Sigmoid colon (tissue), 7 donors: ENCODE results near the gene C14orf132. TPM values are rescaled to one million over a fixed set of nuclear protein-coding genes. Genes with fewer than 3 reads are reported as not detected.

Source experiments
- DNase-seq: peaks from one replicate; pipeline ENCODE4 v3.0.0-alpha.2; 2019
- H3K27ac ChIP-seq, 4 donors: fragments of 200-600 bp; sonication (generic); one replicate each; pipeline ENCODE4 v1.5.1; 2016 to 2019; ENCODE audit warnings: mild to moderate bottlenecking in 1 of 4
- H3K27me3 ChIP-seq, 3 donors: fragments of 200-600 bp; sonication (generic); one replicate each; pipeline ENCODE4 v1.5.1; 2019; ENCODE audit warnings: mild to moderate bottlenecking in 1 of 3
- H3K36me3 ChIP-seq, 4 donors: fragments of 200-600 bp; sonication (generic); one replicate each; pipeline ENCODE4 v1.5.1; 2016 to 2019
- H3K4me1 ChIP-seq, 4 donors: fragments of 200-600 bp; sonication (generic); one replicate each; pipeline ENCODE4 v1.5.1; 2017 to 2019
- H3K4me3 ChIP-seq, 4 donors: fragments of 200-600 bp; sonication (generic); one replicate each; pipeline ENCODE4 v1.5.1; 2017 to 2019; ENCODE audit warnings: mild to moderate bottlenecking in 2 of 4, moderate library complexity in 1 of 4
- H3K9me3 ChIP-seq, 4 donors: fragments of 200-600 bp in 3 of 4; sonication (generic) in 3 of 4; one replicate each; pipeline versions ENCODE4 v1.5.1 to v1.6.1; 2013 to 2019
- EP300 ChIP-seq, 4 donors: sonication (generic); formaldehyde crosslinking; IDR thresholded peaks; one replicate each; pipeline ENCODE4 v1.6.1; 2017; ENCODE audit warnings: antibody characterized with exemption in 4 of 4
- POLR2A ChIP-seq, 2 donors: fragments of 450-650 bp; IDR thresholded peaks; one replicate each; pipeline ENCODE4 v1.6.1; 2016; ENCODE audit warnings: antibody characterized with exemption in 2 of 2, mild to moderate bottlenecking in 2 of 2, moderate library complexity in 2 of 2
- POLR2AphosphoS5 ChIP-seq, 4 donors: sonication (generic); formaldehyde crosslinking; IDR thresholded peaks; one replicate each; pipeline ENCODE4 v1.6.1; 2017; ENCODE audit warnings: antibody characterized with exemption in 4 of 4
- WGBS, 2 donors: extraction: QIAGEN DNeasy Blood & Tissue Kit; methylation state at CpG; one replicate each; pipeline ENCODE4 v1.1.7; 2013; 5-methylcytosine and 5-hydroxymethylcytosine counted together
- intact Hi-C: fragments of 100-400 bp; cut with DNase I; formaldehyde crosslinking; loops from one replicate; pipeline ENCODE4 v1.15.1; 2023
- polyA plus RNA-seq, 3 donors: library from polyadenylated mRNA; stranded (reverse); fragments of 200-250 nt; gene quantifications; one replicate each; pipeline ENCODE4 v1.2.3, GENCODE V29; 2013
- total RNA-seq, 4 donors: library from RNA; depleted of rRNA; stranded (reverse); fragments of >200 nt; gene quantifications; one replicate each; pipeline ENCODE4 v1.1.0, GENCODE V29; 2016
- TF ChIP-seq, protein P1 (sequence below), 4 experiments: fragments of 450-650 bp in 3 of 4; fragments of 200-600 bp in 1 of 4; IDR thresholded peaks; one replicate each; pipeline ENCODE4 v1.5.1; 2016 to 2019; ENCODE audit warnings: antibody characterized with exemption in 4 of 4, mild to moderate bottlenecking in 3 of 4, moderate library complexity in 2 of 4
- donor health status: healthy with polysubstance abuse.
- donor health status: Bipolar disorder and iron deficiency.
- donor health status: healthy.

The C14orf132 gene
- total and polyA plus RNA-seq, 7 donors: 2.4 to 30.4 (median 10.4) TPM

DNA sequence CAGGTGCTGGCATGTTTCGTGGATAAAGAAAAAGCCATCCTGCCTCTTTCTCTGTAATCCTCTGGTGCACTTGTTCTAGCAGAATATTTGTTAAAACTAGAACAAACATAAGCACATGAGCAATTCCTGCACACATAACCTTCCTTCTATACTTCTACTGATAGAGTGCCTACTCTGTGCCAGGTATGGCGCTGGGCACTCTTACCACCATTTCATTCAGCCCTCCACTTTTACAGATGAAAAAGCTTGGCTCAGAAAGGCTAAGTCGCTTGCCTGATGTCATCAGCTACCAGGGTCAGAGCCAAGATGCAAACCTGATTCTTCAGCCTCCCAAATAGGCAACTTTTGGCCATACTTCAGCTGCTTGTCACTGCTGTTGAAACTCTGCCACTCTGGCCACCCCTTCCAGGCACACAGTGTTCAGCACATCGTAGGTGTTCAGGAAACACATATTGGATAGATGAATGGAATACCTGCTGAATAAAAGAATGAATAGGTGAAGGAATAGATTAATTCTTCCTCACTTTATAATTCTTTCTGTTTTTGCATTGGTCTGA lies 10.0 kb upstream of the C14orf132 start:
- Histone ChIP-seq H3K9me3 (no peaks in the 10 kb centered on the region), H3K36me3 (no peaks in the 10 kb centered on the region), H3K27ac (peak overlapping the region in 3 of 4 donors; percentile 27 to 74 (median 54)), H3K4me1 (peaks cover 0 to 27% (median 23%) of the 10 kb centered on the region in 4 donors), H3K27me3 (no peaks in the 10 kb centered on the region), H3K4me3 (no peak overlapping the region)
- 77 to 84% methylated on average over 4 of the region's 4 CpGs for WGBS, 2 donors
- no peak for DNase-seq
- intact Hi-C loops: no loop called here
- TF ChIP-seq EP300 (IDR thresholded peaks at IDR 0.05) (peak in 3 of 4 donors; percentile 41 to 83 (median 69)), POLR2AphosphoS5 (IDR thresholded peaks at IDR 0.05) (peak in 3 of 4 donors; percentile 24 to 64 (median 42)), POLR2A (IDR thresholded peaks at IDR 0.05) (no peak)
- TF ChIP-seq, protein P1, sequence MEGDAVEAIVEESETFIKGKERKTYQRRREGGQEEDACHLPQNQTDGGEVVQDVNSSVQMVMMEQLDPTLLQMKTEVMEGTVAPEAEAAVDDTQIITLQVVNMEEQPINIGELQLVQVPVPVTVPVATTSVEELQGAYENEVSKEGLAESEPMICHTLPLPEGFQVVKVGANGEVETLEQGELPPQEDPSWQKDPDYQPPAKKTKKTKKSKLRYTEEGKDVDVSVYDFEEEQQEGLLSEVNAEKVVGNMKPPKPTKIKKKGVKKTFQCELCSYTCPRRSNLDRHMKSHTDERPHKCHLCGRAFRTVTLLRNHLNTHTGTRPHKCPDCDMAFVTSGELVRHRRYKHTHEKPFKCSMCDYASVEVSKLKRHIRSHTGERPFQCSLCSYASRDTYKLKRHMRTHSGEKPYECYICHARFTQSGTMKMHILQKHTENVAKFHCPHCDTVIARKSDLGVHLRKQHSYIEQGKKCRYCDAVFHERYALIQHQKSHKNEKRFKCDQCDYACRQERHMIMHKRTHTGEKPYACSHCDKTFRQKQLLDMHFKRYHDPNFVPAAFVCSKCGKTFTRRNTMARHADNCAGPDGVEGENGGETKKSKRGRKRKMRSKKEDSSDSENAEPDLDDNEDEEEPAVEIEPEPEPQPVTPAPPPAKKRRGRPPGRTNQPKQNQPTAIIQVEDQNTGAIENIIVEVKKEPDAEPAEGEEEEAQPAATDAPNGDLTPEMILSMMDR (IDR thresholded peaks at IDR 0.05): no peak

DNA sequence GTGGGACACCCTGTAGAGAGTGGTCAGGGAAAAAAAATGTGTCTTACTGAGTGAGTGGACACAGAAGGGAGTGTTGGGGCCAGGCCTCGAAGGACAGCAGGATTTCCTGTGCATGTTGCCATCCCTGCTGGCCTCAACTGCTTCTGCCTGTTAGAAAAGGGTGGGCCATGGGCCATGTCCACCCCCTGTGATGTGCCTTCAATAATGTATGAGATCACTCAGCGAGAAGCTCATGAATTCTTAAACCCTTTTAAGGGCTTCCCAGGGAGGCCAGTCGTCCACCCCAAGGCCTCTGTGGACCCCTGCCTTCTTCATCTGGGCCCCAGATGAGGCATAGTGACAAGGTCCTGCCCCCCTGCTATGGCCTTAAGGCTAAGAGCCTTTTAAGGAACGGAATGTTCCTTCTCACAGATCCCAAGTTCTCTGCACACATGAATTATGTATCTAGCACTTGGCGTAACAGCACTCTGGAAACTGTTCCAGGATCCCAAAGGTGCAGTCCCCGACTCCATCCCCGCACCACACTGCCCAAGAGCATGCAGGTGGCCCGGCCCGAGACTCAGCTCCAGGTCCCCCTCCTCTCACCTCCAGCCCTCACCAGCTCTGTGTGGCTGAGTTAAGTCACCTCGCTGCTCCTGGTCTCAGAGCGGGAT lies 8.9 kb upstream of the C14orf132 start:
- WGBS, 2 donors: 74 to 80% methylated on average over 11 of the region's 11 CpGs

DNA sequence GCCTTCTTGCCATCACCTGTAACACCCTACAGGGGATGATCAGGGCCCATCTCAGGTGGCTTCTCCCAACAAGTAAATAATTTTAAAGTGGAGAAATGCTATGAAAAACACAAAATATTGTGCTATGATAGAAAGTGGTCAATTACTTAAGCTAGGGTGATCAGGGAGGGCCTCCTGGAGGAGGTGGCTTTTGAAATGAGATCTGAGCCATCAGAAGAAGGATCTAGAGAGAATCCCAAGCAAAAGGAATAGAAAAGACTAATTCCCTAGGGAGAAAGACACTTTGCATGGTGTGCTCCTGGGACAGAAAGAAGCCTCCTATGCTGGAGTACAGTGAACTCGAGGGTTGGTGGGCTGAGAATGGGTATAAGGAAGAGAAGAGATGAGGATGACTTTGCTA lies 7.5 kb upstream of the C14orf132 start:
- intact Hi-C loops: no loop called here
- H3K36me3 ChIP-seq: no peaks in the 10 kb centered on the region

More for the DNA sequence above, 8.9 kb upstream of the C14orf132 start:
- TF ChIP-seq POLR2AphosphoS5 (IDR thresholded peaks at IDR 0.05): peak; percentile 24 to 81 (median 70)
- peak; percentile 24 to 93 (median 82) for TF ChIP-seq EP300 (IDR thresholded peaks at IDR 0.05)
- TF ChIP-seq, protein P1 (IDR thresholded peaks at IDR 0.05): no peak
- TF ChIP-seq POLR2A (IDR thresholded peaks at IDR 0.05): no peak
- Histone ChIP-seq H3K27ac (peak overlapping the region in 3 of 4 donors; percentile 27 to 74 (median 54)), H3K36me3 (no peaks in the 10 kb centered on the region), H3K27me3 (no peaks in the 10 kb centered on the region), H3K4me3 (no peak overlapping the region), H3K9me3 (no peaks in the 10 kb centered on the region), H3K4me1 (peaks cover 0 to 27% (median 23%) of the 10 kb centered on the region in 4 donors)
- DNase-seq: no peak
- intact Hi-C loops: no loop called here

GRCh38 chr14:96035456-96035855 lies 3.7 kb upstream of the C14orf132 start:
- Histone ChIP-seq H3K27me3 (no peaks in the 10 kb centered on the region), H3K36me3 (no peaks in the 10 kb centered on the region), H3K27ac (peak overlapping the region in 1 of 4 donors; percentile 23), H3K4me1 (peaks cover 0 to 27% (median 19%) of the 10 kb centered on the region in 4 donors), H3K4me3 (no peak overlapping the region), H3K9me3 (no peaks in the 10 kb centered on the region)
- TF ChIP-seq POLR2A (IDR thresholded peaks at IDR 0.05): no peak
- TF ChIP-seq, protein P1 (IDR thresholded peaks at IDR 0.05): no peak
- TF ChIP-seq POLR2AphosphoS5 (IDR thresholded peaks at IDR 0.05): no peak
- no peak for TF ChIP-seq EP300 (IDR thresholded peaks at IDR 0.05)
- intact Hi-C loops: loop anchor here (5.0 kb wide), 1 partner anchor 62 kb away; no protein-coding TSS in a partner anchor
- no peak for DNase-seq
- 22 to 54% methylated on average over 2 of the region's 2 CpGs for WGBS, 2 donors

More for the DNA sequence above, 7.5 kb upstream of the C14orf132 start:
- Histone ChIP-seq H3K27me3 (no peaks in the 10 kb centered on the region), H3K9me3 (no peaks in the 10 kb centered on the region), H3K4me1 (peaks cover 0 to 27% (median 23%) of the 10 kb centered on the region in 4 donors), H3K4me3 (no peak overlapping the region), H3K27ac (no peak overlapping the region)
- no peak for DNase-seq
- TF ChIP-seq POLR2A (IDR thresholded peaks at IDR 0.05): no peak
- no peak for TF ChIP-seq POLR2AphosphoS5 (IDR thresholded peaks at IDR 0.05)
- TF ChIP-seq, protein P1 (IDR thresholded peaks at IDR 0.05): no peak
- no peak for TF ChIP-seq EP300 (IDR thresholded peaks at IDR 0.05)
- 37 to 70% methylated on average over 1 of the region's 1 CpG for WGBS, 2 donors
